ENCODE data around the gene TACC2. TPM values are rescaled to one million over a fixed set of nuclear protein-coding genes. Genes with fewer than 3 reads are reported as not detected.

Gene TACC2
- total RNA-seq, 1 experiment from 2014 or later: 89.0 TPM

DNA sequence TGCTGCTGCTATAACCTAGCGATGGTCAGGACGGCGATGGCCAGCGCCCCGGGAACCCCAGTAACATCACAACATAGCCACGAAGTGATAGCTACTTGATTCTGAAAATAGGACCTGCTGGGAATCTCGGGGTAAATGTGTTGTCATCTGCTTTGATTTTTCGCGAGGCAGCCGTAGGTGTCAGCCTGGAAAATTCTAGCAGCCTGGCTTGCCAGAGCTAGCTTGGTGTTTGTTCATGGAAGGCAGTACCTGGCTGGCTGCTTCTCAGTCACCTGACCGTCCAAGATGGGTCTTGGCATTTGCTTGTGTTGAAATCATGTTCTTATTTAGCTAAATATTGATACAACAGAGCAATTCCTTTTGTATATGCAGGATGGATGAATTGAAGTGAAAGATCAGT, 199.7 kb downstream of the TACC2 start:
- H3K9me3 Mint-ChIP-seq (ENCODE audit: unreplicated experiment): no peaks in the 10 kb centered on the region
- H3K4me3 Mint-ChIP-seq (ENCODE audit: unreplicated experiment): no peak overlapping the region
- DNase-seq (ENCODE audit: unreplicated experiment): no peak
- intact Hi-C loops (cut with micrococcal nuclease): no loop called here
- no TSS peak for BruUV-seq (replicated peaks)
- ChIA-PET POLR2A (interaction anchor here (0.6 to 1.6 kb wide), 5 partner anchors 9 to 214 kb away, joined by 3 to 4 read pairs (median 3); partner anchors contain the start of gene NSMCE4A), CTCF (interaction anchor here (1.1 to 1.2 kb wide), 2 partner anchors 10 to 46 kb away, joined by 3 read pairs; no protein-coding TSS in a partner anchor)
- H3K4me1 Mint-ChIP-seq (ENCODE audit: insufficient read depth, unreplicated experiment): no peaks in the 10 kb centered on the region
- TF ChIP-seq, protein P1, sequence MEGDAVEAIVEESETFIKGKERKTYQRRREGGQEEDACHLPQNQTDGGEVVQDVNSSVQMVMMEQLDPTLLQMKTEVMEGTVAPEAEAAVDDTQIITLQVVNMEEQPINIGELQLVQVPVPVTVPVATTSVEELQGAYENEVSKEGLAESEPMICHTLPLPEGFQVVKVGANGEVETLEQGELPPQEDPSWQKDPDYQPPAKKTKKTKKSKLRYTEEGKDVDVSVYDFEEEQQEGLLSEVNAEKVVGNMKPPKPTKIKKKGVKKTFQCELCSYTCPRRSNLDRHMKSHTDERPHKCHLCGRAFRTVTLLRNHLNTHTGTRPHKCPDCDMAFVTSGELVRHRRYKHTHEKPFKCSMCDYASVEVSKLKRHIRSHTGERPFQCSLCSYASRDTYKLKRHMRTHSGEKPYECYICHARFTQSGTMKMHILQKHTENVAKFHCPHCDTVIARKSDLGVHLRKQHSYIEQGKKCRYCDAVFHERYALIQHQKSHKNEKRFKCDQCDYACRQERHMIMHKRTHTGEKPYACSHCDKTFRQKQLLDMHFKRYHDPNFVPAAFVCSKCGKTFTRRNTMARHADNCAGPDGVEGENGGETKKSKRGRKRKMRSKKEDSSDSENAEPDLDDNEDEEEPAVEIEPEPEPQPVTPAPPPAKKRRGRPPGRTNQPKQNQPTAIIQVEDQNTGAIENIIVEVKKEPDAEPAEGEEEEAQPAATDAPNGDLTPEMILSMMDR (IDR thresholded peaks at IDR 0.05; ENCODE audit: unreplicated experiment): no peak
- H3K27me3 Mint-ChIP-seq (ENCODE audit: insufficient read depth, unreplicated experiment): no peaks in the 10 kb centered on the region
- no peak overlapping the region for H3K27ac Mint-ChIP-seq (ENCODE audit: low read depth, unreplicated experiment)
- peaks cover 68% of the 10 kb centered on the region for H3K36me3 Mint-ChIP-seq (ENCODE audit: insufficient read depth, unreplicated experiment)

DNA sequence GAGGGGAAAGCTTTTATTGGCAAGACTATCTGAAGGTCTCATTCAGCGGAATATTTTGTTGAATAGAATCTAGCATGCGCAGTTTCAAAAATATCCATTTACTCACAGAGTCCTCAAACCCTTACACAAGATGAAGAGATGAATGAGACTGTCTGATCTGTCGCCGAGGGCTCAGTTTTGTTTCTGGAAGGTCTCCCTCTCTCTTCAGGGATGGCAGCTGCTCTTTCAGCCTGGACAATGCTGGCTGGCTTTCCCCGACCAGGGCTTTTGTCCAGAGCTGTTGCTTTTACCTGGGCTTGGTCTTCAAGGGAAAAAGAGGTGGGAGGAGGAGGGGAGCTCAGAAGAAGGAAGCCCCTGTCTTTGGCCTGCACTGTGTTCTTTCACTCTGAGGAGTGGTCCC, 200.2 kb downstream of the TACC2 start:
- no TSS peak for BruUV-seq (replicated peaks)

DNA sequence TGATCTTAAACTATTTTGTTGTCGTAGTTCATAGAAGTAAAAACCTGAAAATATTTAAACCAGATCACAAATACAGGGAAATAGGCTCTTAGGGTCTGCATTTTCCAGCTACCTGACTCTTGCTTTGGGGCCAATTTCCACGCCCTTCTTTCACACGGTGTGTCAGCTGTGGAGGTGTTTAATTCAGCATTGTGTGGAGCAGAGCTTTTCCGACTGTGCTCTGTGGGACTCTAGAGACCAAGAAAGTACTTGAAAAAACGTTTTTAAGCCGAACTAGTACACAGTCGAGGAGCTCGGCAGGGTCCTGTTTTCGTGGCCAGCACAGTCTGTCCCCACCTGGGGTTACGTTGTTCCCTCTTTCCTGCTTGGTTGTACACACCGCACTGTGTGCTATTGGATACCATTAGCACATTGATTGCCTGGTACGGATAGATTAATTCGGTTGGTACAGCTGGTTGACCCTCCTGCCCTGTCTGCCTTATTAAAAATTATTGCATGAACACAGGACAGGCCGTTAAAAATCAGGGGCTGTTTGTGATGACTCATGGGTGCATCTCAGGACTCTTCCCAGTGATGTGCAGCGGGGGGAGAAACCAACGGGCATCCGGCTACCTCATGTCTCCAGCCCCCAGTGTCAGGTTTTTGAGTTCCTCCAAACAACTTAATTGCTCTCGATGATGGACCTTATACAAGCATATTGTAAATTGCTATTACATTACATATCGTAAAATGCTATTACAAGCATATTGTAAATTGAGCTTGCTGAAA, 201.4 kb downstream of the TACC2 start:
- no TSS peak for BruUV-seq (replicated peaks)
- Mint-ChIP-seq H3K9me3 (ENCODE audit: unreplicated experiment) (no peaks in the 10 kb centered on the region), H3K4me1 (ENCODE audit: insufficient read depth, unreplicated experiment) (no peaks in the 10 kb centered on the region), H3K27me3 (ENCODE audit: insufficient read depth, unreplicated experiment) (no peaks in the 10 kb centered on the region), H3K4me3 (ENCODE audit: unreplicated experiment) (no peak overlapping the region), H3K36me3 (ENCODE audit: insufficient read depth, unreplicated experiment) (peaks cover 80% of the 10 kb centered on the region), H3K27ac (ENCODE audit: low read depth, unreplicated experiment) (no peak overlapping the region)
- intact Hi-C loops (cut with micrococcal nuclease): no loop called here
- TF ChIP-seq, protein P1 (IDR thresholded peaks at IDR 0.05; ENCODE audit: unreplicated experiment): no peak
- DNase-seq (ENCODE audit: unreplicated experiment): no peak
- ChIA-PET POLR2A (interaction anchor here (0.6 to 1.0 kb wide), 3 partner anchors 8 to 27 kb away, joined by 3 to 5 read pairs (median 4); no protein-coding TSS in a partner anchor), CTCF (interaction anchor here (0.6 to 1.0 kb wide), 3 partner anchors 24 to 78 kb away, joined by 3 to 4 read pairs (median 3); no protein-coding TSS in a partner anchor)

More for the DNA sequence above, 200.2 kb downstream of the TACC2 start:
- intact Hi-C loops (cut with micrococcal nuclease): no loop called here
- H3K27ac Mint-ChIP-seq (ENCODE audit: low read depth, unreplicated experiment): no peak overlapping the region
- H3K9me3 Mint-ChIP-seq (ENCODE audit: unreplicated experiment): no peaks in the 10 kb centered on the region
- H3K27me3 Mint-ChIP-seq (ENCODE audit: insufficient read depth, unreplicated experiment): no peaks in the 10 kb centered on the region
- no peak for DNase-seq (ENCODE audit: unreplicated experiment)
- no peak overlapping the region for H3K4me3 Mint-ChIP-seq (ENCODE audit: unreplicated experiment)
- H3K4me1 Mint-ChIP-seq (ENCODE audit: insufficient read depth, unreplicated experiment): no peaks in the 10 kb centered on the region
- TF ChIP-seq, protein P1 (IDR thresholded peaks at IDR 0.05; ENCODE audit: unreplicated experiment): no peak
- CTCF ChIA-PET: interaction anchor here (0.9 to 1.2 kb wide), 4 partner anchors 10 to 79 kb away, joined by 3 read pairs; no protein-coding TSS in a partner anchor
- H3K36me3 Mint-ChIP-seq (ENCODE audit: insufficient read depth, unreplicated experiment): peaks cover 68% of the 10 kb centered on the region
- POLR2A ChIA-PET: interaction anchor here (0.7 to 1.0 kb wide), 2 partner anchors 10 to 214 kb away, joined by 3 read pairs; partner anchors contain the start of gene NSMCE4A

DNA sequence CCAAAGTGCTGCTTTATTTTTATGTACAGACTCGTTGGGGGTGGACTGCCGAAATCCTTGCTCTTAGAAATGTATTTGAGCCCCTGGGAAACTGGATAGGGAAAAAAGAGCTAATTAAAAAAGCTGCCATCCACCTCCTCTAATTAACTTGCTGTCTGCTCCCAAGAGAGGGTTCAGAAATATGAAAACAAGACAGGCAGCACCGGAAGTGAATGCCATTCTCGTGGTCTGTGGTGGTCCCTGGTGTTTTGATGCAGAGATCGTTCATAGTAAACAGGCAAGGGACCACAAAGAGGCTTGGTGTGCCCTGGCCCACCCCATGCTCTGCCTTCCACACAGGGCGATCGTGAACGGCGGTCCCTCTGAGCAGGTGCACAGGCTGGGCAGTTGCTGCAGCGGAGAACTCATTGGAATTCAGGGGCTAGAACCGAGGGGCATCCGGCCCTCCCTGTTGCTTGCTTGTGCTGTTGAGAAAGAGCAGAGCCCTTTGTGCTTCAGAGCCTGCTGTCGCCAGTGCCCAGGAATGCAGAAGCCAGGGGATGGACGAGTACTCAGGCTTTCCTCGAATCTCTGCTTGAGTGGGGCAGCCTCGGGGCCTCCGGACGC, 203.1 kb downstream of the TACC2 start:
- no peak for DNase-seq (ENCODE audit: unreplicated experiment)
- no peaks in the 10 kb centered on the region for H3K27me3 Mint-ChIP-seq (ENCODE audit: insufficient read depth, unreplicated experiment)
- H3K36me3 Mint-ChIP-seq (ENCODE audit: insufficient read depth, unreplicated experiment): peaks cover 82% of the 10 kb centered on the region
- intact Hi-C loops (cut with micrococcal nuclease): no loop called here
- ChIA-PET POLR2A (no interaction called here), CTCF (interaction anchor here (0.7 kb wide), 1 partner anchor 649 kb away, joined by 3 read pairs; no protein-coding TSS in a partner anchor)
- TF ChIP-seq, protein P1 (IDR thresholded peaks at IDR 0.05; ENCODE audit: unreplicated experiment): no peak
- BruUV-seq (replicated peaks): no TSS peak
- H3K4me3 Mint-ChIP-seq (ENCODE audit: unreplicated experiment): no peak overlapping the region
- H3K4me1 Mint-ChIP-seq (ENCODE audit: insufficient read depth, unreplicated experiment): no peaks in the 10 kb centered on the region
- no peaks in the 10 kb centered on the region for H3K9me3 Mint-ChIP-seq (ENCODE audit: unreplicated experiment)
- H3K27ac Mint-ChIP-seq (ENCODE audit: low read depth, unreplicated experiment): no peak overlapping the region

Data from MCF 10A (cell line).